Body of pancreas (tissue), 4 donors: ENCODE data around the gene HSD17B4.

ENCODE experiments used
- CTCF ChIP-seq, 7 experiments: fragments of 450-650 bp in 4 of 7; fragments of 200-600 bp in 3 of 7; sonication (generic) in 3 of 7; IDR thresholded peaks; one replicate each; pipeline ENCODE4 v1.5.1; 2016 to 2019; ENCODE audit warnings: antibody characterized with exemption in 7 of 7
- POLR2A ChIP-seq, 3 donors: fragments of 450-650 bp; IDR thresholded peaks; one replicate each; pipeline ENCODE4 v1.6.1; 2016; ENCODE audit warnings: antibody characterized with exemption in 3 of 3, mild to moderate bottlenecking in 2 of 3

GRCh38 chr5:119453040-119453373, 710 bp downstream of the HSD17B4 start:
- TF ChIP-seq CTCF (IDR thresholded peaks at IDR 0.05) (no peak), POLR2A (IDR thresholded peaks at IDR 0.05) (no peak)
